Mesenchymal stem cell (in vitro differentiated cells and primary cell): ENCODE data around the gene TBCC.
A peak's percentile ranks its signal among the peaks of the same experiment; 100 is the strongest.
"Not testable (repeated sequence)": the region's sequence is repeated elsewhere in the genome, so short reads cannot be mapped to it uniquely, and the experiment has no call there.

Experiments used
- DNase-seq: peaks from one replicate; pipeline ENCODE4 v3.0.0-alpha.2; 2013
- H2AFZ ChIP-seq: one replicate; pipeline ENCODE4 v1.6.1; 2013; ENCODE audit warnings: low read depth, mild to moderate bottlenecking, control low read depth, inconsistent platforms, low read length, moderate library complexity
- H2AK5ac ChIP-seq: 2 replicates; pipeline ENCODE4 v1.6.1; 2013; ENCODE audit warnings: low read length, moderate library complexity, mild to moderate bottlenecking, inconsistent platforms; ENCODE audit not compliant: severe bottlenecking
- H2BK120ac ChIP-seq: one replicate; pipeline ENCODE4 v1.6.1; 2013; ENCODE audit warnings: low read depth, mild to moderate bottlenecking, inconsistent platforms, low read length, moderate library complexity
- H2BK12ac ChIP-seq, 2 experiments: one replicate each; pipeline ENCODE4 v1.6.1; 2013; ENCODE audit warnings: inconsistent platforms in 2 of 2, low read length in 2 of 2, mild to moderate bottlenecking in 2 of 2, moderate library complexity in 2 of 2, control low read depth in 1 of 2
- H2BK15ac ChIP-seq: one replicate; pipeline ENCODE4 v1.6.1; 2013; ENCODE audit warnings: mild to moderate bottlenecking, low read depth, inconsistent platforms; ENCODE audit not compliant: poor library complexity, severe bottlenecking
- H2BK5ac ChIP-seq: 2 replicates; pipeline ENCODE4 v1.6.1; 2013; ENCODE audit warnings: low read depth, mild to moderate bottlenecking, low read length, control low read depth, inconsistent platforms; ENCODE audit not compliant: poor library complexity, severe bottlenecking
- H3K14ac ChIP-seq, 2 experiments: one replicate each; pipeline ENCODE4 v1.6.1; 2013; ENCODE audit warnings: inconsistent platforms in 2 of 2, low read length in 2 of 2, control low read depth in 1 of 2, mild to moderate bottlenecking in 1 of 2, moderate library complexity in 1 of 2
- H3K18ac ChIP-seq, 2 experiments: one replicate each; pipeline ENCODE4 v1.6.1; 2013; ENCODE audit warnings: inconsistent platforms in 2 of 2, low read length in 2 of 2, control low read depth in 1 of 2, low read depth in 1 of 2, mild to moderate bottlenecking in 1 of 2
- H3K23ac ChIP-seq, 2 experiments: one replicate each; pipeline ENCODE4 v1.6.1; 2013; ENCODE audit warnings: inconsistent platforms in 2 of 2, low read length in 2 of 2, mild to moderate bottlenecking in 2 of 2, moderate library complexity in 2 of 2, control low read depth in 1 of 2
- H3K27ac ChIP-seq: 2 replicates; pipeline ENCODE4 v1.5.1; 2013; ENCODE audit warnings: mild to moderate bottlenecking, moderate library complexity, low read length, control low read depth, inconsistent platforms; ENCODE audit not compliant: poor library complexity, severe bottlenecking
- H3K27me3 ChIP-seq, 2 experiments: 2 replicates each; pipeline versions ENCODE4 v1.6.1 to v1.7.0; 2013; ENCODE audit warnings: low read length in 2 of 2, mild to moderate bottlenecking in 2 of 2, moderate library complexity in 2 of 2, control low read depth in 1 of 2, inconsistent platforms in 1 of 2; ENCODE audit not compliant: control insufficient read depth in 1 of 2, insufficient read depth in 1 of 2
- H3K36me3 ChIP-seq, 2 experiments: 2 replicates each; pipeline versions ENCODE4 v1.6.1 to v1.7.0; 2013; ENCODE audit warnings: low read length in 2 of 2, control low read depth in 1 of 2, inconsistent platforms in 1 of 2, low read depth in 1 of 2, mild to moderate bottlenecking in 1 of 2; ENCODE audit not compliant: insufficient read depth in 2 of 2, control insufficient read depth in 1 of 2
- H3K4ac ChIP-seq, 2 experiments: one replicate each; pipeline ENCODE4 v1.6.1; 2013; ENCODE audit warnings: inconsistent platforms in 2 of 2, low read length in 2 of 2, mild to moderate bottlenecking in 2 of 2, moderate library complexity in 2 of 2, control low read depth in 1 of 2, low read depth in 1 of 2
- H3K4me1 ChIP-seq: 2 replicates; pipeline ENCODE4 v1.6.1; 2013; ENCODE audit warnings: low read depth, low read length, control low read depth; ENCODE audit not compliant: control insufficient read depth, insufficient read depth
- H3K4me2 ChIP-seq: 2 replicates; pipeline ENCODE4 v1.6.1; 2013; ENCODE audit warnings: low read length, mild to moderate bottlenecking, inconsistent platforms; ENCODE audit not compliant: poor library complexity, severe bottlenecking
- H3K4me3 ChIP-seq, 2 experiments: 2 replicates each; pipeline versions ENCODE4 v1.5.1 to v1.7.0; 2013; ENCODE audit warnings: low read length in 2 of 2, mild to moderate bottlenecking in 2 of 2, control low read depth in 1 of 2, low read depth in 1 of 2; ENCODE audit not compliant: insufficient read depth in 1 of 2
- H3K79me1 ChIP-seq: replicated peaks from 2 replicates; pipeline ENCODE4 v1.6.1; 2013; ENCODE audit warnings: mild to moderate bottlenecking, control low read depth, low read length, inconsistent platforms; ENCODE audit not compliant: poor library complexity, severe bottlenecking
- H3K9ac ChIP-seq: 2 replicates; pipeline ENCODE4 v1.7.0; 2013; ENCODE audit warnings: mild to moderate bottlenecking, low read length, moderate library complexity
- H3K9me3 ChIP-seq: 2 replicates; pipeline ENCODE4 v1.7.0; 2013; ENCODE audit warnings: mild to moderate bottlenecking, low read length; ENCODE audit not compliant: control insufficient read depth
- H4K8ac ChIP-seq: one replicate; pipeline ENCODE4 v1.6.1; 2013; ENCODE audit warnings: inconsistent platforms, mild to moderate bottlenecking, low read length, moderate library complexity
- H4K91ac ChIP-seq: one replicate; pipeline ENCODE4 v1.6.1; 2013; ENCODE audit warnings: mild to moderate bottlenecking, low read length, inconsistent platforms
- WGBS: methylation state at CpG from one replicate; pipeline ENCODE4 v1.1.7; 2013; ENCODE audit warnings: mixed read lengths; 5-methylcytosine and 5-hydroxymethylcytosine counted together

The TBCC gene

GRCh38 chr6:42742116-42742894, 3.6 kb downstream of the TBCC start:
- no peak overlapping the region for H4K91ac ChIP-seq
- WGBS: 55% methylated on average over 5 of the region's 5 CpGs
- H3K36me3 ChIP-seq: peaks cover 3 to 10% of the 10 kb centered on the region in 2 experiments
- DNase-seq: peak; percentile 81
- no peak overlapping the region for H3K18ac ChIP-seq
- H3K4me3 ChIP-seq: peak overlapping the region in 1 of 2 experiments; percentile 9
- H3K4me1 ChIP-seq: peaks cover 14% of the 10 kb centered on the region
- H3K79me1 ChIP-seq: no peaks in the 10 kb centered on the region
- H3K27me3 ChIP-seq: no peaks in the 10 kb centered on the region
- H3K9ac ChIP-seq: no peak overlapping the region
- no peak overlapping the region for H2AK5ac ChIP-seq
- H3K4me2 ChIP-seq: no peak overlapping the region
- H2BK5ac ChIP-seq: no peak overlapping the region
- no peaks in the 10 kb centered on the region for H3K9me3 ChIP-seq
- no peak overlapping the region for H2BK15ac ChIP-seq
- H4K8ac ChIP-seq: peak overlapping the region; percentile 12
- H3K23ac ChIP-seq: peak overlapping the region in 1 of 2 experiments; percentile 77
- no peak overlapping the region for H2BK12ac ChIP-seq
- H3K14ac ChIP-seq: no peak overlapping the region
- H2BK120ac ChIP-seq: no peak overlapping the region
- H3K27ac ChIP-seq: peak overlapping the region; percentile 56
- no peak overlapping the region for H2AFZ ChIP-seq
- H3K4ac ChIP-seq: no peak overlapping the region

- peak overlapping the region; percentile 57 for H3K9ac ChIP-seq
Measured at GRCh38 chr6:42740725-42741124, 5.2 kb downstream of the TBCC start.

DNA sequence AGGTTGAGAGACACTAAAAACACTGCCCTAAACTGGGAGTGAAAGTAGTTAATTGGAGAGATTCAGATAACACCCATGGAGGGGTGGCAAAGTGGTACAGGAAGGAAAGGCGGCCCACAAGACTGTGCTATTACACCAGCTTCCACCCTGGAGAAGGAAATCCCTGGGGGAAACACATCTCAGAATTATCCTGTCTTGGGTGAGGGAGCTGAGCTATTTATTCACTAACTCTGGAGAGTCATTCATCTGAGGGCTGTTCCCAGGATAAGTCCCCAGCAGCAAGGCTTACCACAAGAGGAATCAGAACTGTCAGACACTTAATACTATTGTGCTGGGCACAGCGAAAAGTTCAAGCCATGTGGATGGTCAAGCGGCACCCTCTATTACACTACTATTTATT, 9.9 kb downstream of the TBCC start:
- Histone ChIP-seq H3K4me2 (no peak overlapping the region), H3K4ac (no peak overlapping the region), H3K27ac (no peak overlapping the region), H2BK5ac (no peak overlapping the region), H3K27me3 (no peaks in the 10 kb centered on the region), H2AK5ac (no peak overlapping the region), H3K4me3 (no peak overlapping the region), H3K36me3 (no peaks in the 10 kb centered on the region), H2BK15ac (no peak overlapping the region), H2BK120ac (no peak overlapping the region), H4K8ac (no peak overlapping the region), H2AFZ (no peak overlapping the region), H3K14ac (no peak overlapping the region), H3K79me1 (no peaks in the 10 kb centered on the region), H3K4me1 (peaks cover 3% of the 10 kb centered on the region), H2BK12ac (no peak overlapping the region), H3K9me3 (no peaks in the 10 kb centered on the region), H3K23ac (no peak overlapping the region), H3K9ac (no peak overlapping the region), H3K18ac (no peak overlapping the region), H4K91ac (no peak overlapping the region)
- no peak for DNase-seq
- WGBS: 100% methylated on average over 3 of the region's 3 CpGs

More at GRCh38 chr6:42740725-42741124, 5.2 kb downstream of the TBCC start:
- no peaks in the 10 kb centered on the region for H3K79me1 ChIP-seq
- no peak overlapping the region for H4K91ac ChIP-seq
- no peak overlapping the region for H2AK5ac ChIP-seq
- 100% methylated on average over 2 of the region's 3 CpGs for WGBS
- H3K18ac ChIP-seq: no peak overlapping the region
- H2BK120ac ChIP-seq: no peak overlapping the region
- no peak overlapping the region for H3K27ac ChIP-seq
- H3K4me3 ChIP-seq: no peak overlapping the region
- no peak overlapping the region for H2AFZ ChIP-seq
- no peaks in the 10 kb centered on the region for H3K9me3 ChIP-seq
- H2BK12ac ChIP-seq: no peak overlapping the region
- no peak overlapping the region for H3K23ac ChIP-seq
- peaks cover 16% of the 10 kb centered on the region for H3K4me1 ChIP-seq
- H3K4me2 ChIP-seq: no peak overlapping the region
- no peak overlapping the region for H3K4ac ChIP-seq
- H4K8ac ChIP-seq: no peak overlapping the region
- H3K36me3 ChIP-seq: peaks cover 3 to 10% of the 10 kb centered on the region in 2 experiments
- no peak overlapping the region for H3K14ac ChIP-seq
- H2BK5ac ChIP-seq: no peak overlapping the region
- H3K27me3 ChIP-seq: no peaks in the 10 kb centered on the region
- H2BK15ac ChIP-seq: no peak overlapping the region
- DNase-seq: no peak

GRCh38 chr6:42733867-42734481, 11.9 kb downstream of the TBCC start:
- not testable (repeated sequence) for H3K4ac ChIP-seq, H2BK15ac ChIP-seq, H3K4me3 ChIP-seq, H2AK5ac ChIP-seq, H3K27ac ChIP-seq, H4K91ac ChIP-seq, H3K14ac ChIP-seq, H3K4me2 ChIP-seq, H3K18ac ChIP-seq, H4K8ac ChIP-seq, H3K9ac ChIP-seq, H2BK5ac ChIP-seq, H3K79me1 ChIP-seq, H3K9me3 ChIP-seq, H2BK120ac ChIP-seq, H3K36me3 ChIP-seq, H3K23ac ChIP-seq, H3K27me3 ChIP-seq, H2AFZ ChIP-seq, H2BK12ac ChIP-seq, H3K4me1 ChIP-seq
- DNase-seq: peak; percentile 18
- 74% methylated on average over 10 of the region's 13 CpGs for WGBS
